ENCODE measurements around the gene SCAPER. TPM values are rescaled to one million over a fixed set of nuclear protein-coding genes. Genes with fewer than 3 reads are reported as not detected.

The SCAPER gene
- total and polyA plus RNA-seq, 10 of the 15 experiments (the other 5 are each of a cell fraction or from before 2014, with no cell fraction given): 1.0 to 7.7 (median 3.9) TPM

GRCh38 chr15:76953913-76954312 lies 48.8 kb upstream of the SCAPER start (continued):
- no peak for TF ChIP-seq CUX1 (IDR thresholded peaks at IDR 0.05; ENCODE audit: insufficient replicate concordance, low read depth, low read length)
- no peak for TF ChIP-seq RBBP5 (conservative IDR thresholded peaks at IDR 0.05)
- no peak for TF ChIP-seq GATAD2B (conservative IDR thresholded peaks at IDR 0.05; ENCODE audit: low read depth)
- TF ChIP-seq ASH2L (IDR thresholded peaks at IDR 0.05; ENCODE audit: borderline replicate concordance, low read depth): no peak
- no peak for TF ChIP-seq CEBPB (IDR thresholded peaks at IDR 0.05; ENCODE audit: borderline replicate concordance in 1 of 2, low read depth in 2 of 2, low read length in 2 of 2)

GRCh38 chr15:76951220-76951619 lies 46.1 kb upstream of the SCAPER start:
- FAIRE-seq: no peak

More at GRCh38 chr15:76951220-76951619, 46.1 kb upstream of the SCAPER start:
- Histone ChIP-seq H3K4me2 (ENCODE audit: control insufficient read depth, insufficient read depth) (no peak overlapping the region), H2AFZ (ENCODE audit: control insufficient read depth, low read depth, low read length) (no peak overlapping the region), H3K4me3 (no peak overlapping the region), H3K4me1 (ENCODE audit: control insufficient read depth, insufficient read depth, low read length) (no peaks in the 10 kb centered on the region), H3K36me3 (ENCODE audit: control insufficient read depth in 2 of 2, insufficient read depth in 2 of 2, low read length in 1 of 2) (no peaks in the 10 kb centered on the region), H4K20me1 (ENCODE audit: control insufficient read depth, insufficient read depth) (no peaks in the 10 kb centered on the region), H3K27ac (ENCODE audit: control insufficient read depth, insufficient read depth) (no peak overlapping the region), H3K27me3 (replicated peaks in 1 of 2; ENCODE audit: control insufficient read depth in 2 of 2, insufficient read depth in 2 of 2, low read length in 1 of 2) (no peaks in the 10 kb centered on the region), H3K79me2 (ENCODE audit: control insufficient read depth, insufficient read depth, low read length) (no peaks in the 10 kb centered on the region), H3K9ac (ENCODE audit: control insufficient read depth, insufficient read depth, low read length) (no peak overlapping the region), H3K9me3 (replicated peaks; ENCODE audit: control insufficient read depth, insufficient read depth, low read length) (no peaks in the 10 kb centered on the region)
- TF ChIP-seq SMAD5 (IDR thresholded peaks at IDR 0.05; ENCODE audit: low read depth) (no peak), YY1 (IDR thresholded peaks at IDR 0.05; ENCODE audit: low read depth, low read length) (no peak)
- in situ Hi-C loops (cut with MboI): no loop called here
- RAD21 ChIA-PET (ENCODE audit: unreplicated experiment): no interaction called here
- intact Hi-C loops (cut with micrococcal nuclease; ENCODE audit: unreplicated experiment): no loop called here
- 100% methylated on average over 1 of the region's 1 CpG for WGBS (ENCODE audit: insufficient coverage, insufficient replicate concordance, low lambda C conversion rate, missing lambda C conversion rate)
- POLR2A ChIA-PET: interaction anchor here (0.5 kb wide), 1 partner anchor 43 kb away, joined by 4 read pairs; no protein-coding TSS in a partner anchor
- SMC1A ChIA-PET (ENCODE audit: uncharacterized antibody, unreplicated experiment): no interaction called here
- DNase-seq (ENCODE audit: low read depth, low spot score): no peak
- CTCF ChIA-PET: interaction anchor here (0.6 to 2.0 kb wide), 5 partner anchors 10 to 592 kb away, joined by 3 to 8 read pairs (median 5); no protein-coding TSS in a partner anchor
- BruUV-seq (replicated peaks): no TSS peak
- no peak for ATAC-seq

All from GM12878 (cell line).